HepG2 (cell line): ENCODE measurements around the gene OAT. TPM values are rescaled to one million over a fixed set of nuclear protein-coding genes. Genes with fewer than 3 reads are reported as not detected.

ENCODE experiments used
- ATM ChIP-seq: fragments of 450-650 bp; IDR thresholded peaks from 2 replicates; pipeline ENCODE4 v1.7.1; 2017; ENCODE audit warnings: mild to moderate bottlenecking, borderline replicate concordance
- CEBPZ ChIP-seq: IDR thresholded peaks from 2 replicates; pipeline ENCODE4 v1.6.1; 2012; ENCODE audit warnings: low read length, improper control_type of control experiment
- CHD2 ChIP-seq: IDR thresholded peaks from 2 replicates; pipeline ENCODE4 v1.6.1; 2011; ENCODE audit warnings: low read depth, low read length, improper control_type of control experiment
- ELF3 ChIP-seq: IDR thresholded peaks from 2 replicates; pipeline ENCODE4 v1.6.1; 2016; ENCODE audit warnings: missing genetic modification reagents, missing compliant biosample characterization
- HNRNPUL1 ChIP-seq: fragments of 200-400 bp; formaldehyde crosslinking; IDR thresholded peaks from 2 replicates; pipeline ENCODE4 v1.6.1; 2017; ENCODE audit warnings: low read depth, mild to moderate bottlenecking, low read length, moderate library complexity
- KAT2B ChIP-seq: fragments of 150-350 bp; IDR thresholded peaks from 2 replicates; pipeline ENCODE4 v1.6.1; 2014; ENCODE audit warnings: low read depth, low read length, borderline replicate concordance
- KAT8 ChIP-seq: IDR thresholded peaks from 2 replicates; pipeline ENCODE4 v1.6.1; 2016; ENCODE audit warnings: missing genetic modification reagents, missing compliant biosample characterization
- RAD51 ChIP-seq: fragments of 450-650 bp; IDR thresholded peaks from 2 replicates; pipeline ENCODE4 v1.6.1; 2016; ENCODE audit warnings: borderline replicate concordance
- REPIN1 ChIP-seq: sonication (generic); formaldehyde crosslinking; IDR thresholded peaks from 2 replicates; pipeline ENCODE4 v1.8.0; 2022; ENCODE audit warnings: missing genetic modification reagents, low read depth, mild to moderate bottlenecking, borderline replicate concordance
- SMC3 ChIP-seq: IDR thresholded peaks from 2 replicates; pipeline ENCODE4 v1.6.1; 2011; ENCODE audit warnings: low read length, improper control_type of control experiment
- SP4 ChIP-seq: sonication (generic); formaldehyde crosslinking; IDR thresholded peaks from 2 replicates; pipeline ENCODE4 v1.8.1; 2023; ENCODE audit warnings: mild to moderate bottlenecking, missing genetic modification reagents
- TAF15 ChIP-seq: fragments of 200-400 bp; formaldehyde crosslinking; IDR thresholded peaks from one replicate; pipeline ENCODE4 v1.6.1; 2018; ENCODE audit warnings: mild to moderate bottlenecking, low read depth, low read length; ENCODE audit not compliant: poor library complexity, severe bottlenecking
- ZBTB7B ChIP-seq: sonication (generic); formaldehyde crosslinking; IDR thresholded peaks from 2 replicates; pipeline ENCODE4 v1.4.0; 2020; ENCODE audit warnings: missing genetic modification reagents
- ZFY ChIP-seq: sonication (generic); formaldehyde crosslinking; IDR thresholded peaks from 2 replicates; pipeline ENCODE4 v1.4.0; 2020; ENCODE audit warnings: missing genetic modification reagents
- ZNF546 ChIP-seq: sonication (generic); formaldehyde crosslinking; conservative IDR thresholded peaks from 2 replicates; pipeline ENCODE4 v1.8.1; 2023; ENCODE audit warnings: mild to moderate bottlenecking, missing genetic modification reagents
- ZNF580 ChIP-seq: IDR thresholded peaks from 2 replicates; pipeline ENCODE4 v1.6.1; 2016; ENCODE audit warnings: low read depth, borderline replicate concordance
- ZNF615 ChIP-seq: sonication (generic); formaldehyde crosslinking; IDR thresholded peaks from 2 replicates; pipeline ENCODE4 v1.5.0; 2020; ENCODE audit warnings: mild to moderate bottlenecking, missing genetic modification reagents, borderline replicate concordance
- ZNF83 ChIP-seq: sonication (generic); formaldehyde crosslinking; IDR thresholded peaks from 2 replicates; pipeline ENCODE4 v1.4.0; 2020; ENCODE audit warnings: missing genetic modification reagents, mild to moderate bottlenecking, borderline replicate concordance
- ZUFSP ChIP-seq: sonication (generic); formaldehyde crosslinking; IDR thresholded peaks from 2 replicates; pipeline ENCODE4 v1.9.0; 2021; ENCODE audit warnings: missing genetic modification reagents, mild to moderate bottlenecking, borderline replicate concordance
- polyA plus RNA-seq, 8 experiments: library from polyadenylated mRNA; depleted of rRNA in 3 of 8; stranded (reverse) in 7 of 8; unstranded in 1 of 8; fragments of >200 nt; fragmentation: Illumina TruSeq in 4 of 8; extraction: Trizol in 4 of 8; gene quantifications; 2 replicates each; pipeline versions ENCODE4 v1.2.1 to v1.2.3, GENCODE V29; 2011 to 2016; ENCODE audit warnings: low read depth in 4 of 8, missing spikeins in 1 of 8, mixed read lengths in 1 of 8; ENCODE audit not compliant: insufficient read depth in 1 of 8
- total RNA-seq, 5 experiments: library from RNA; depleted of rRNA; stranded (reverse); fragments of >200 nt; fragmentation: Illumina TruSeq; extraction: Trizol; gene quantifications; 2 replicates each; pipeline ENCODE4 v1.2.3, GENCODE V29; 2016; ENCODE audit warnings: low read depth in 1 of 5

Gene OAT
- total and polyA plus RNA-seq, 2 of the 13 experiments (the other 11 are each of a cell fraction or from before 2014, with no cell fraction given) = 87.8 to 96.7 TPM

GRCh38 chr10:124388823-124389612 lies 29.7 kb downstream of the OAT start (continued):
- TF ChIP-seq CEBPZ (no peak), ATM (no peak), ZNF83 (CRISPR knock-in tag) (no peak), ZNF546 (0 out of 2 replicates have a peak, but pooled peaks have one; percentile 29), ELF3 (peak; percentile 53; the same call in 1 of the 2 replicates), ZNF615 (no peak), RAD51 (no peak), SMC3 (peak; percentile 59; the same call in 1 of the 2 replicates), SP4 (peak; percentile 77), ZBTB7B (no peak), TAF15 (no peak), HNRNPUL1 (no peak), KAT8 (no peak), REPIN1 (CRISPR knock-in tag) (no peak), CHD2 (peak; percentile 50; the same call in 1 of the 2 replicates), ZFY (CRISPR knock-in tag) (peak; percentile 53), KAT2B (no peak), ZUFSP (CRISPR knock-in tag) (no peak), ZNF580 (CRISPR knock-in tag) (no peak)
